Motor neuron (in vitro differentiated cells): ENCODE data around the gene MAPK1. TPM values are rescaled to one million over a fixed set of nuclear protein-coding genes. Genes with fewer than 3 reads are reported as not detected.

Source experiments
- ATAC-seq, 8 experiments: fragments of 200-7000 bp; cut with Tn5 transposase; replicated peaks in 6 of 8; 2 replicates each; pipeline ENCODE4 v1.8.0; 2021; ENCODE audit warnings: mild to moderate bottlenecking in 8 of 8, moderate library complexity in 8 of 8
- H3K27ac ChIP-seq, 2 donors: fragments of 250-450 bp; sonication (Bioruptor Pico); 2 replicates each; pipeline ENCODE4 v1.9.0; 2021; ENCODE audit warnings: antibody characterized with exemption in 2 of 2, mild to moderate bottlenecking in 2 of 2, moderate library complexity in 1 of 2
- H3K4me1 ChIP-seq, 2 donors: fragments of 250-450 bp; sonication (Bioruptor Pico); replicated peaks in 1 of 2; 2 replicates each; pipeline ENCODE4 v1.6.1; 2021; ENCODE audit warnings: antibody characterized with exemption in 2 of 2, mild to moderate bottlenecking in 2 of 2, moderate library complexity in 1 of 2
- H3K4me3 ChIP-seq, 5 donors: fragments of 250-450 bp; sonication (Bioruptor Pico); 2 replicates each; pipeline ENCODE4 v1.9.0; 2021; ENCODE audit warnings: antibody characterized with exemption in 5 of 5, mild to moderate bottlenecking in 5 of 5, moderate library complexity in 4 of 5
- WGBS, 10 experiments: fragments of 450-650 bp; shearing (Covaris generic); methylation state at CpG; one replicate each; pipeline ENCODE4 v1.0.0; 2022; 5-methylcytosine and 5-hydroxymethylcytosine counted together
- in situ Hi-C, 9 experiments: fragments of 400-800 bp; cut with MboI; loops; one replicate each; pipeline ENCODE4 v1.15.0; 2021; ENCODE audit warnings: low sequenced_read_pairs in 9 of 9, low pct_unique_long_range_greater_than_20kb in 2 of 9; ENCODE audit not compliant: unreplicated experiment in 9 of 9
- total RNA-seq, 8 experiments: library from RNA; unstranded; fragments of 300-600 nt; gene quantifications; 2 replicates each; pipeline versions ENCODE4 v1.2.3 to v1.2.4, GENCODE V29; 2022

Gene MAPK1
- total RNA-seq, 8 experiments from 2014 or later, result 23.7 to 70.5 (median 42.9) TPM

GRCh38 chr22:21712751-21713427 is 154.6 kb downstream of the MAPK1 start:
- peak overlapping the region in 1 of 2 donors; percentile 4 for H3K27ac ChIP-seq
- ATAC-seq, result peak; percentile 91 to 98 (median 95)
- H3K4me3 ChIP-seq, result no peak overlapping the region

DNA sequence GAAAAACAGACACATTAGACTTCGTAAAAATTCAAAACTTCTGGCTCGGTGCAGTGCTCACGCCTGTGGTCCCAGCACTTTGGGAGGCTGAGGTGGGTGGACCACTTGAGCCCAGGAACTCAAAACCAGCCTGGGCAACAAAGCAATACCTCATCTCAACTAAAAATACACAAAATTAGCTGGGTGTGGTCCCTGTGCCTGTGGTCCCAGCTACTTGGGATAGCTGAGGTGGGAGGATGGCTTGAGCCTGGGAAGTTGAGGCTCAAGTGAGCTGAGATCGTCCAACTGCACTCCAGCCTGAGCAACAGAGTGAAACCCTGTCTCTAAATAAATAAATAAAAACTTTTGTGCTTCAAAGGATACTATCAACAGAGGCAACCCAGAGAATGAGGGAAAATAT is 155.6 kb downstream of the MAPK1 start:
- Histone ChIP-seq H3K27ac (no peak overlapping the region), H3K4me1 (peaks cover 0 to 7% of the 10 kb centered on the region in 2 donors), H3K4me3 (no peak overlapping the region)
- in situ Hi-C loops, result loop anchor here in 5 of 9 experiments (10.0 to 25.0 kb wide), 2 partner anchors 225 to 233 kb away; no protein-coding TSS in a partner anchor
- 42 to 100% (median 83%) methylated on average over 1 to 4 of the region's 4 CpGs; no CpG with 5 or more reads in 3 of the 10 experiments for WGBS, 10 experiments
- no peak for ATAC-seq

More at GRCh38 chr22:21712751-21713427, 154.6 kb downstream of the MAPK1 start:
- H3K4me1 ChIP-seq, result peaks cover 0 to 7% of the 10 kb centered on the region in 2 donors
- 0 to 80% (median 14%) methylated on average over 1 to 13 of the region's 14 CpGs for WGBS, 10 experiments
- in situ Hi-C loops, result loop anchor here in 5 of 9 experiments (10.0 to 25.0 kb wide), 2 partner anchors 224 to 232 kb away; no protein-coding TSS in a partner anchor

DNA sequence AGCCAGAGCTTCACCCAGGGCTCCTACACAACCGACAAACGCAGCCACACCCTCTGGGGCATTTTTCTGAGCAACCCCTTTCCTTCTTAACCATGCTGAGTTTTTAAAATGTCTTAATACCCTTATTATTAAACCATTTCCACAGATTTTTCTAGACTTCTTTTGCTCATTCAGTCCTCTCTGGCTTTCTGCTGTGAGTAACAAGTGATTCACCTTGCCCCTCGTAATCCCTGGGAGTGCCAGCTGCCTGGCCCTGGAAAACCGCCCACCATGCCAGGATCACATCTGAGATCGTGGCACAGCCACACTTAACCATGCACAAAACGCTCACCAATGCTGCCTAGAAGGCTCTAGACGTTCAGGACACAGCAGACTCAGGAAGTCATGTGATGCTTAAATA is 157.3 kb downstream of the MAPK1 start:
- no peak for ATAC-seq
- Histone ChIP-seq H3K4me1 (peaks cover 0 to 7% of the 10 kb centered on the region in 2 donors), H3K27ac (peak overlapping the region; percentile 19 to 50), H3K4me3 (no peak overlapping the region)
- 40 to 100% (median 85%) methylated on average over 1 to 7 of the region's 7 CpGs; no CpG with 5 or more reads in 3 of the 10 experiments for WGBS, 10 experiments
- in situ Hi-C loops, result loop anchor here in 5 of 9 experiments (10.0 to 25.0 kb wide), 2 partner anchors 227 to 235 kb away; no protein-coding TSS in a partner anchor

DNA sequence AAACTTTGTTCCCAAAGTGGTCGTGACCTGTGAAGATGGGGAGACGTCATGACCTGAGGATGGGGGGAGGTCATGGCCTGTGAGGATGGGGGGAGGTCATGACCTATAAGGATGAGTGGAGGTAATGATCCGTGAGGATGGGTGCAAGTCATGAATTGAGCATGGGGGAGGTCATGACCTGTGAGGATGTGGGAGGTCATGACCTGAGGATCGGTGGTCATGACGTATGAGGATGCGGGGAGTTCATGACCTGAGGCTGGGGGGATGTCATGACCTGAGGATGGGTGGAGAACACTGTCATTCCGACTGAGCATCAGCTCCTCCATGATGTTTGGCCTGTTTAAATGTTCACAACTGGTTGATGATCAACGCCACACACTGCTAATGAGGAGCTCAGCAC is 157.8 kb downstream of the MAPK1 start:
- 55 to 100% (median 80%) methylated on average over 1 to 7 of the region's 8 CpGs; no CpG with 5 or more reads in 3 of the 10 experiments for WGBS, 10 experiments
- H3K4me1 ChIP-seq, result peaks cover 0 to 7% of the 10 kb centered on the region in 2 donors
- in situ Hi-C loops, result loop anchor here in 5 of 9 experiments (10.0 to 25.0 kb wide), 2 partner anchors 228 to 235 kb away; no protein-coding TSS in a partner anchor
- H3K4me3 ChIP-seq, result no peak overlapping the region
- no peak for ATAC-seq
- H3K27ac ChIP-seq, result peak overlapping the region in 1 of 2 donors; percentile 19

GRCh38 chr22:21708960-21709359 is 158.5 kb downstream of the MAPK1 start:
- in situ Hi-C loops, result loop anchor here in 3 of 9 experiments (25.0 kb wide), 1 partner anchor 228 kb away; no protein-coding TSS in a partner anchor
- H3K4me1 ChIP-seq, result peaks cover 0 to 7% of the 10 kb centered on the region in 2 donors
- WGBS, 10 experiments, result 90 to 100% (median 100%) methylated on average over 1 to 4 of the region's 6 CpGs; no CpG with 5 or more reads in 3 of the 10 experiments
- ATAC-seq, result no peak
- no peak overlapping the region for H3K4me3 ChIP-seq
- peak overlapping the region in 1 of 2 donors; percentile 10 for H3K27ac ChIP-seq

DNA sequence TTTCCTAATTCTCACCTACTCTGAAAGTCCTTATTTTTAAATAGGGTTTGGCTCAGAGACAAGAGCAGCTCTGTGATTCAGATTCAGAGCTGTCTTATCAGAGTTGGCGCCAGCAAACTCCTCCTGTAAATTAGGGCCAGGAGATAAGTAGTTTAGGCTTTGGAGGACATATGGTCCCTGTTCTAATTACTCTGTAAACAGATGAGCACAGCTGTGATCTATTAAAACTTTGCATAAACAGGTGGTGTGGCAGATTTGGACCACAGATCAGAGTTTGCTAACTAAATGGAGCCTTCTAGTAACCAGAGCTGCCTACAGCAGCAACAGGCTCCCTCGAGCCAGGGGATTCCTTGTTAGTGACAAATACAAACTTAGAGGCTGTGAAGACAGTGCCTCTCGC is 159.8 kb downstream of the MAPK1 start:
- in situ Hi-C loops, result loop anchor here in 3 of 9 experiments (25.0 kb wide), 1 partner anchor 230 kb away; no protein-coding TSS in a partner anchor
- no peaks in the 10 kb centered on the region for H3K4me1 ChIP-seq

More for the DNA sequence above, 159.8 kb downstream of the MAPK1 start:
- ATAC-seq, result peak in 1 of 8 experiments; percentile 54
- 44 to 100% (median 100%) methylated on average over 1 to 3 of the region's 3 CpGs; no CpG with 5 or more reads in 3 of the 10 experiments for WGBS, 10 experiments
- Histone ChIP-seq H3K27ac (peak overlapping the region in 1 of 2 donors; percentile 59), H3K4me3 (no peak overlapping the region)

Other genes starting within 250 kb of the MAPK1 start
- gene YDJC, start 237.6 kb downstream of the MAPK1 start, total RNA-seq, result 10 to 100 TPM in 6 of 8 experiments, 1 to 10 TPM in 2; 8.3 to 30.3 (median 12.1) TPM
- gene CCDC116, start 234.9 kb downstream of the MAPK1 start, total RNA-seq, result 1 to 10 TPM in 1 of 8 experiments, under 1 TPM in 7; 0.11 to 1.2 (median 0.31) TPM
- gene SDF2L1, start 225.3 kb downstream of the MAPK1 start, total RNA-seq, result 10 to 100 TPM; 13.2 to 28.9 (median 18.7) TPM
- gene PPIL2, start 201.6 kb downstream of the MAPK1 start, total RNA-seq, result 10 to 100 TPM; 15.6 to 42.9 (median 25.8) TPM
- gene YPEL1, start 131.9 kb downstream of the MAPK1 start, total RNA-seq, result 10 to 100 TPM in 1 of 8 experiments, 1 to 10 TPM in 5, under 1 TPM in 2; 0.31 to 16.2 (median 7.3) TPM
- gene PPM1F, start 85.2 kb upstream of the MAPK1 start, total RNA-seq, result 10 to 100 TPM; 12.3 to 23.1 (median 16.3) TPM
- 10 to 100 TPM in 7 of 8 experiments, 1 to 10 TPM in 1; 8.7 to 46.8 (median 20.5) TPM for gene TOP3B, start 115.1 kb upstream of the MAPK1 start, total RNA-seq